K562 (cell line): ENCODE results near the gene ZNF133. TPM values are rescaled to one million over a fixed set of nuclear protein-coding genes. Genes with fewer than 3 reads are reported as not detected.
A peak's percentile ranks its signal among the peaks of the same experiment; 100 is the strongest.

Source experiments
- polyA plus RNA-seq, 8 experiments: library from polyadenylated mRNA; depleted of rRNA in 4 of 8; stranded (reverse) in 5 of 8; unstranded in 3 of 8; fragments of >200 nt; fragmentation: Nextera tagmentation in 2 of 8; fragmentation: Illumina TruSeq in 1 of 8; extraction: Ambion mirVana in 2 of 8; extraction: Trizol in 1 of 8; gene quantifications; 2 replicates each; pipeline versions ENCODE4 v1.2.1 to v1.2.3, GENCODE V29; 2011 to 2014; ENCODE audit warnings: inconsistent platforms in 1 of 8, missing spikeins in 1 of 8
- small RNA-seq: library from RNA; depleted of rRNA; stranded (forward); fragments of <200 nt; gene quantifications from one replicate; pipeline ENCODE3, GENCODE V24; 2014
- total RNA-seq, 7 experiments: library from RNA; depleted of rRNA in 6 of 7; stranded (reverse); fragments of >200 nt in 6 of 7; fragmentation: Illumina TruSeq in 2 of 7; extraction: Trizol in 2 of 7; gene quantifications; 2 replicates each; pipeline versions ENCODE4 v1.2.1 to v1.2.3, GENCODE V29; 2011 to 2021; ENCODE audit warnings: low replicate concordance in 1 of 7

The ZNF133 gene
- total and polyA plus RNA-seq, 9 of the 15 experiments (the other 6 are each of a cell fraction or from before 2014, with no cell fraction given), result 1.1 to 6.5 (median 3.8) TPM

Small RNA genes lying within 50 kb of the gene (small RNA-seq; reads per million reads assigned to genes)
- not detected for gene RN7SL14P
- 0.37 reads per million, percentile 6 among the genes with 10 or more reads in this experiment for gene RNU2-56P

Other genes starting within 250 kb of the ZNF133 start
- gene OVOL2, start 230.6 kb upstream of the ZNF133 start, total RNA-seq (2014; rRNA removed), result not detected in 2 replicates
- not detected in 2 replicates for gene OVOL2, start 230.6 kb upstream of the ZNF133 start, total RNA-seq (2014; rRNA removed; fragmentation: Illumina TruSeq; extraction: Trizol)
- gene OVOL2, start 230.6 kb upstream of the ZNF133 start, total RNA-seq (2015; rRNA removed; fragmentation: Illumina TruSeq; extraction: Trizol), result not detected in 2 replicates
- not detected in 2 replicates for gene OVOL2, start 230.6 kb upstream of the ZNF133 start, total RNA-seq (2021)
- not detected in 2 replicates for gene OVOL2, start 230.6 kb upstream of the ZNF133 start, polyA plus RNA-seq (2011; rRNA removed)
- not detected in 2 replicates for gene OVOL2, start 230.6 kb upstream of the ZNF133 start, polyA plus RNA-seq (2014; fragmentation: Illumina TruSeq; extraction: Trizol)
- not detected for gene OVOL2, start 230.6 kb upstream of the ZNF133 start, polyA plus RNA-seq (2014; fragmentation: Nextera tagmentation; extraction: Ambion mirVana)
- gene OVOL2, start 230.6 kb upstream of the ZNF133 start, polyA plus RNA-seq (2014; rRNA removed), result 0.22 TPM in 1 of 2 replicates, not detected in the other
- 4.4 and 5.6 TPM in 2 replicates for gene KAT14, start 150.7 kb upstream of the ZNF133 start, total RNA-seq (2014; rRNA removed)
- gene KAT14, start 150.7 kb upstream of the ZNF133 start, total RNA-seq (2014; rRNA removed; fragmentation: Illumina TruSeq; extraction: Trizol), result 5.6 and 5.9 TPM in 2 replicates
- 6.3 TPM in 2 replicates for gene KAT14, start 150.7 kb upstream of the ZNF133 start, total RNA-seq (2015; rRNA removed; fragmentation: Illumina TruSeq; extraction: Trizol)
- gene KAT14, start 150.7 kb upstream of the ZNF133 start, total RNA-seq (2021), result 6.2 and 7.2 TPM in 2 replicates
- 6.0 and 7.0 TPM in 2 replicates for gene KAT14, start 150.7 kb upstream of the ZNF133 start, polyA plus RNA-seq (2011; rRNA removed)
- gene KAT14, start 150.7 kb upstream of the ZNF133 start, polyA plus RNA-seq (2014; fragmentation: Illumina TruSeq; extraction: Trizol), result 4.7 and 6.2 TPM in 2 replicates
- gene KAT14, start 150.7 kb upstream of the ZNF133 start, polyA plus RNA-seq (2014; fragmentation: Nextera tagmentation; extraction: Ambion mirVana), result 1 to 10 TPM; 1.7 to 2.3 TPM
- gene KAT14, start 150.7 kb upstream of the ZNF133 start, polyA plus RNA-seq (2014; rRNA removed), result 4.4 and 5.9 TPM in 2 replicates
- gene PET117, start 150.7 kb upstream of the ZNF133 start, total RNA-seq (2014; rRNA removed), result 10.4 and 12.4 TPM in 2 replicates
- gene PET117, start 150.7 kb upstream of the ZNF133 start, total RNA-seq (2014; rRNA removed; fragmentation: Illumina TruSeq; extraction: Trizol), result 17.7 and 18.2 TPM in 2 replicates
- 11.7 and 13.3 TPM in 2 replicates for gene PET117, start 150.7 kb upstream of the ZNF133 start, total RNA-seq (2015; rRNA removed; fragmentation: Illumina TruSeq; extraction: Trizol)
- gene PET117, start 150.7 kb upstream of the ZNF133 start, total RNA-seq (2021), result 11.4 and 11.9 TPM in 2 replicates
- 8.5 and 14.4 TPM in 2 replicates for gene PET117, start 150.7 kb upstream of the ZNF133 start, polyA plus RNA-seq (2011; rRNA removed)
- 13.6 and 14.3 TPM in 2 replicates for gene PET117, start 150.7 kb upstream of the ZNF133 start, polyA plus RNA-seq (2014; fragmentation: Illumina TruSeq; extraction: Trizol)
- 1 to 10 TPM; 7.1 to 7.7 TPM for gene PET117, start 150.7 kb upstream of the ZNF133 start, polyA plus RNA-seq (2014; fragmentation: Nextera tagmentation; extraction: Ambion mirVana)
- 16.6 and 20.0 TPM in 2 replicates for gene PET117, start 150.7 kb upstream of the ZNF133 start, polyA plus RNA-seq (2014; rRNA removed)
- 0.08 TPM in 1 of 2 replicates, not detected in the other for gene DZANK1, start 178.5 kb downstream of the ZNF133 start, total RNA-seq (2014; rRNA removed)
- gene DZANK1, start 178.5 kb downstream of the ZNF133 start, total RNA-seq (2014; rRNA removed; fragmentation: Illumina TruSeq; extraction: Trizol), result not detected in 2 replicates
- gene DZANK1, start 178.5 kb downstream of the ZNF133 start, total RNA-seq (2015; rRNA removed; fragmentation: Illumina TruSeq; extraction: Trizol), result 0.11 and 0.18 TPM in 2 replicates
- 0.13 and 0.29 TPM in 2 replicates for gene DZANK1, start 178.5 kb downstream of the ZNF133 start, total RNA-seq (2021)
- gene DZANK1, start 178.5 kb downstream of the ZNF133 start, polyA plus RNA-seq (2011; rRNA removed), result 0.09 and 0.11 TPM in 2 replicates
- 0.04 and 0.15 TPM in 2 replicates for gene DZANK1, start 178.5 kb downstream of the ZNF133 start, polyA plus RNA-seq (2014; fragmentation: Illumina TruSeq; extraction: Trizol)
- gene DZANK1, start 178.5 kb downstream of the ZNF133 start, polyA plus RNA-seq (2014; fragmentation: Nextera tagmentation; extraction: Ambion mirVana), result under 1 TPM; 0.04 to 0.06 TPM
- gene DZANK1, start 178.5 kb downstream of the ZNF133 start, polyA plus RNA-seq (2014; rRNA removed), result 0.08 and 0.27 TPM in 2 replicates
- 15.0 and 18.1 TPM in 2 replicates for gene POLR3F, start 178.9 kb downstream of the ZNF133 start, total RNA-seq (2014; rRNA removed)
- 9.6 and 10.9 TPM in 2 replicates for gene POLR3F, start 178.9 kb downstream of the ZNF133 start, total RNA-seq (2014; rRNA removed; fragmentation: Illumina TruSeq; extraction: Trizol)
- gene POLR3F, start 178.9 kb downstream of the ZNF133 start, total RNA-seq (2015; rRNA removed; fragmentation: Illumina TruSeq; extraction: Trizol), result 11.1 and 11.5 TPM in 2 replicates
- 7.0 and 7.2 TPM in 2 replicates for gene POLR3F, start 178.9 kb downstream of the ZNF133 start, total RNA-seq (2021)
- gene POLR3F, start 178.9 kb downstream of the ZNF133 start, polyA plus RNA-seq (2011; rRNA removed), result 6.8 and 8.8 TPM in 2 replicates
- 8.1 and 9.0 TPM in 2 replicates for gene POLR3F, start 178.9 kb downstream of the ZNF133 start, polyA plus RNA-seq (2014; fragmentation: Illumina TruSeq; extraction: Trizol)
- gene POLR3F, start 178.9 kb downstream of the ZNF133 start, polyA plus RNA-seq (2014; fragmentation: Nextera tagmentation; extraction: Ambion mirVana), result 10 to 100 TPM; 10.8 to 14.3 TPM
- 8.2 and 11.4 TPM in 2 replicates for gene POLR3F, start 178.9 kb downstream of the ZNF133 start, polyA plus RNA-seq (2014; rRNA removed)
- gene RBBP9, start 208.7 kb downstream of the ZNF133 start, total RNA-seq (2014; rRNA removed), result 1.5 and 1.7 TPM in 2 replicates
- 2.7 and 2.8 TPM in 2 replicates for gene RBBP9, start 208.7 kb downstream of the ZNF133 start, total RNA-seq (2014; rRNA removed; fragmentation: Illumina TruSeq; extraction: Trizol)
- gene RBBP9, start 208.7 kb downstream of the ZNF133 start, total RNA-seq (2015; rRNA removed; fragmentation: Illumina TruSeq; extraction: Trizol), result 2.3 and 2.8 TPM in 2 replicates
- gene RBBP9, start 208.7 kb downstream of the ZNF133 start, total RNA-seq (2021), result 1.4 and 1.5 TPM in 2 replicates
- 3.2 and 4.4 TPM in 2 replicates for gene RBBP9, start 208.7 kb downstream of the ZNF133 start, polyA plus RNA-seq (2011; rRNA removed)
- 3.0 and 3.1 TPM in 2 replicates for gene RBBP9, start 208.7 kb downstream of the ZNF133 start, polyA plus RNA-seq (2014; fragmentation: Illumina TruSeq; extraction: Trizol)
- 1 to 10 TPM in 1 of 2 experiments, under 1 TPM in 1; 0.94 to 2.5 TPM for gene RBBP9, start 208.7 kb downstream of the ZNF133 start, polyA plus RNA-seq (2014; fragmentation: Nextera tagmentation; extraction: Ambion mirVana)
- 1.4 and 1.9 TPM in 2 replicates for gene RBBP9, start 208.7 kb downstream of the ZNF133 start, polyA plus RNA-seq (2014; rRNA removed)
- gene SEC23B, start 219.4 kb downstream of the ZNF133 start, total RNA-seq (2014; rRNA removed), result 36.2 and 41.6 TPM in 2 replicates
- 39.9 and 41.4 TPM in 2 replicates for gene SEC23B, start 219.4 kb downstream of the ZNF133 start, total RNA-seq (2014; rRNA removed; fragmentation: Illumina TruSeq; extraction: Trizol)
- 34.4 and 37.4 TPM in 2 replicates for gene SEC23B, start 219.4 kb downstream of the ZNF133 start, total RNA-seq (2015; rRNA removed; fragmentation: Illumina TruSeq; extraction: Trizol)
- 38.4 and 39.5 TPM in 2 replicates for gene SEC23B, start 219.4 kb downstream of the ZNF133 start, total RNA-seq (2021)
- 67.8 and 70.2 TPM in 2 replicates for gene SEC23B, start 219.4 kb downstream of the ZNF133 start, polyA plus RNA-seq (2011; rRNA removed)
- gene SEC23B, start 219.4 kb downstream of the ZNF133 start, polyA plus RNA-seq (2014; fragmentation: Illumina TruSeq; extraction: Trizol), result 44.2 and 50.1 TPM in 2 replicates
- gene SEC23B, start 219.4 kb downstream of the ZNF133 start, polyA plus RNA-seq (2014; fragmentation: Nextera tagmentation; extraction: Ambion mirVana), result 10 to 100 TPM; 31.7 to 60.2 TPM
- 38.5 and 40.4 TPM in 2 replicates for gene SEC23B, start 219.4 kb downstream of the ZNF133 start, polyA plus RNA-seq (2014; rRNA removed)